Keratinocyte (primary cell): ENCODE results near the gene PCP2. TPM values are rescaled to one million over a fixed set of nuclear protein-coding genes. Genes with fewer than 3 reads are reported as not detected.

Source experiments
- DNase-seq: peaks from one replicate; pipeline ENCODE4 v3.0.0-alpha.2; 2011; ENCODE audit warnings: low read depth, missing footprints, low spot score
- FAIRE-seq: peaks from 2 replicates; lab custom pipeline; 2011; peaks lifted over from hg19 to GRCh38; lab: Jason Lieb, UNC
- H2AFZ ChIP-seq: 2 replicates; pipeline ENCODE4 v1.6.0; 2012; ENCODE audit warnings: low read length, control low read depth, inconsistent platforms; ENCODE audit not compliant: control insufficient read depth
- H3K27ac ChIP-seq: 2 replicates; pipeline ENCODE4 v1.5.1; 2011; ENCODE audit warnings: low read length; ENCODE audit not compliant: control insufficient read depth, insufficient read depth
- H3K27me3 ChIP-seq: 3 replicates; pipeline ENCODE4 v1.6.0; 2011; ENCODE audit warnings: low read length; ENCODE audit not compliant: control insufficient read depth, insufficient read depth; ENCODE audit errors: extremely low read depth
- H3K36me3 ChIP-seq, 2 experiments: 2 replicates in 1 of 2; 3 replicates in 1 of 2; pipeline ENCODE4 v1.5.1; 2011; ENCODE audit warnings: low read length in 2 of 2, mild to moderate bottlenecking in 1 of 2; ENCODE audit not compliant: control insufficient read depth in 2 of 2, insufficient read depth in 2 of 2; ENCODE audit errors: extremely low read depth in 1 of 2
- H3K4me1 ChIP-seq: 3 replicates; pipeline ENCODE4 v1.5.1; 2011; ENCODE audit warnings: low read length; ENCODE audit not compliant: control insufficient read depth, insufficient read depth; ENCODE audit errors: extremely low read depth
- H3K4me2 ChIP-seq: 3 replicates; pipeline ENCODE4 v1.6.0; 2011; ENCODE audit warnings: low read depth, low read length; ENCODE audit not compliant: control insufficient read depth, insufficient read depth; ENCODE audit errors: extremely low read depth
- H3K4me3 ChIP-seq, 3 experiments: fragments of 200-600 bp in 1 of 3; sonication (generic) in 1 of 3; 2 replicates in 2 of 3; 3 replicates in 1 of 3; pipeline ENCODE4 v1.5.1; 2011 to 2016; ENCODE audit warnings: low read length in 3 of 3, mild to moderate bottlenecking in 3 of 3, control low read depth in 2 of 3, inconsistent platforms in 1 of 3, low read depth in 1 of 3, mixed read lengths in 1 of 3, mixed run types in 1 of 3, moderate library complexity in 1 of 3; ENCODE audit not compliant: control insufficient read depth in 2 of 3, insufficient read depth in 2 of 3; ENCODE audit errors: extremely low read depth in 1 of 3
- H3K79me2 ChIP-seq: 2 replicates; pipeline ENCODE4 v1.6.0; 2012; ENCODE audit warnings: low read length; ENCODE audit not compliant: control insufficient read depth, insufficient read depth
- H3K9ac ChIP-seq: 3 replicates; pipeline ENCODE4 v1.6.0; 2011; ENCODE audit warnings: low read length; ENCODE audit not compliant: control insufficient read depth, insufficient read depth; ENCODE audit errors: extremely low read depth
- H3K9me1 ChIP-seq: 3 replicates; pipeline ENCODE4 v1.6.0; 2011; ENCODE audit warnings: low read length; ENCODE audit not compliant: control insufficient read depth, insufficient read depth; ENCODE audit errors: extremely low read depth
- H3K9me3 ChIP-seq: 2 replicates; pipeline ENCODE4 v1.5.1; 2012; ENCODE audit warnings: low read depth, low read length; ENCODE audit not compliant: control insufficient read depth
- H4K20me1 ChIP-seq: 3 replicates; pipeline ENCODE4 v1.6.0; 2011; ENCODE audit warnings: low read length; ENCODE audit not compliant: control insufficient read depth, insufficient read depth; ENCODE audit errors: extremely low read depth
- CTCF ChIP-seq, 3 experiments: IDR thresholded peaks in 1 of 3; conservative IDR thresholded peaks in 1 of 3; optimal IDR thresholded peaks in 1 of 3; 2 replicates in 2 of 3; 3 replicates in 1 of 3; pipeline versions ENCODE3 to v1.5.1; 2011; ENCODE audit warnings: low read length in 3 of 3, mild to moderate bottlenecking in 3 of 3, moderate library complexity in 2 of 3, control low read depth in 1 of 3, inconsistent platforms in 1 of 3; ENCODE audit not compliant: insufficient read depth in 2 of 3; ENCODE audit errors: extremely low read depth in 1 of 3
- EZH2 ChIP-seq: IDR thresholded peaks from one replicate; pipeline ENCODE4 v1.6.1; 2012; ENCODE audit warnings: inconsistent platforms, mild to moderate bottlenecking, low read length, moderate library complexity
- dilution Hi-C: fragments of 300-500 bp; cut with MboI; formaldehyde crosslinking; loops from one replicate; pipeline ENCODE4 v1.7.0; 2020; ENCODE audit warnings: low sequenced_read_pairs; ENCODE audit not compliant: extremely low pct_ligation_motif_present
- polyA plus RNA-seq, 5 experiments: library from polyadenylated mRNA; depleted of rRNA in 3 of 5; stranded (reverse) in 3 of 5; stranded (forward) in 1 of 5; unstranded in 1 of 5; fragments of >200 nt; gene quantifications; 1 replicate in 1 of 5; 2 replicates in 3 of 5; 3 replicates in 1 of 5; pipeline versions ENCODE4 v1.2.1 to v1.2.3, GENCODE V29; 2011 to 2012; ENCODE audit warnings: missing spikeins in 2 of 5, low read depth in 1 of 5, low replicate concordance in 1 of 5

The PCP2 gene
- polyA plus RNA-seq, 1 donor (not counting 4 experiments of a cell fraction or from before 2014, with no cell fraction given): not detected

- Histone ChIP-seq H3K36me3 (peaks cover 13 to 14% of the 10 kb centered on the region in 2 experiments), H3K27ac (no peak overlapping the region)
Observed at GRCh38 chr19:7617172-7617571, 16.3 kb downstream of the PCP2 start.

GRCh38 chr19:7614859-7615741 is 18.4 kb downstream of the PCP2 start:
- Histone ChIP-seq H4K20me1 (no peaks in the 10 kb centered on the region), H3K27ac (no peak overlapping the region), H3K4me2 (no peak overlapping the region), H3K4me1 (no peaks in the 10 kb centered on the region), H3K36me3 (peaks cover 11 to 12% of the 10 kb centered on the region in 2 experiments), H2AFZ (no peak overlapping the region), H3K79me2 (no peaks in the 10 kb centered on the region), H3K27me3 (no peaks in the 10 kb centered on the region), H3K9ac (no peak overlapping the region), H3K9me3 (no peaks in the 10 kb centered on the region), H3K4me3 (no peak overlapping the region), H3K9me1 (no peaks in the 10 kb centered on the region)
- dilution Hi-C loops: no loop called here
- no peak for TF ChIP-seq CTCF (optimal IDR thresholded peaks at IDR 0.05 in 1 of 3, IDR thresholded peaks at IDR 0.05 in 1 of 3, conservative IDR thresholded peaks at IDR 0.05 in 1 of 3; ENCODE audit: extremely low read depth in 1 of 3, insufficient read depth in 2 of 3, low read length in 3 of 3)
- TF ChIP-seq EZH2: no peak
- DNase-seq (no peak), FAIRE-seq (no peak)

More at GRCh38 chr19:7617172-7617571, 16.3 kb downstream of the PCP2 start:
- no peak overlapping the region for H3K4me3 ChIP-seq
- DNase-seq (no peak), FAIRE-seq (no peak)
- dilution Hi-C loops: no loop called here
- no peak overlapping the region for H3K9ac ChIP-seq
- H3K4me2 ChIP-seq: no peak overlapping the region
- no peaks in the 10 kb centered on the region for H3K4me1 ChIP-seq
- H3K27me3 ChIP-seq: no peaks in the 10 kb centered on the region
- no peaks in the 10 kb centered on the region for H4K20me1 ChIP-seq
- TF ChIP-seq CTCF (optimal IDR thresholded peaks at IDR 0.05 in 1 of 3, IDR thresholded peaks at IDR 0.05 in 1 of 3, conservative IDR thresholded peaks at IDR 0.05 in 1 of 3; ENCODE audit: extremely low read depth in 1 of 3, insufficient read depth in 2 of 3, low read length in 3 of 3) (no peak), EZH2 (no peak)
- no peaks in the 10 kb centered on the region for H3K9me3 ChIP-seq
- H3K9me1 ChIP-seq: no peaks in the 10 kb centered on the region
- H2AFZ ChIP-seq: no peak overlapping the region
- no peaks in the 10 kb centered on the region for H3K79me2 ChIP-seq
